ENCODE data around the gene CD109. TPM values are rescaled to one million over a fixed set of nuclear protein-coding genes. Genes with fewer than 3 reads are reported as not detected.

Gene CD109
- total and polyA plus RNA-seq, 2 of the 8 experiments (the other 6 are each of a cell fraction or from before 2014, with no cell fraction given), result 1.4 to 5.3 TPM

DNA sequence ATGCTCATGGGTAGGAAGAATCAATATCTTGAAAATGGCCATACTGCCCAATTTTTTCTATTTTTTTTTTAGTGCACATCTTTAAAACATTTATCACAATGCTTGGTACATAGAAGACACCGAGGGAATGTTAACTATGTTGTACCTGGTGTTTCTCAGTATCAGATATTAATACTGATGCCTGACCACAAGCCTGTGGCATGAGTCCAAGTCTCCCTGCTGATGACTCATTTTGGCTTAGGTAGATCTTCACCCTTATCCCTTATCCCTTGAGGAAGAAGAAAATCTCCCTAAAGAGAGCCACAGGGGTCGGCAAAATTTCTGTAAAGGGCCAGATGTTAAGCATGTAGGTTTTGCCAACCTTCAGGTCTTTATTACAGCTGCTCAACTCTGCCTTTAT lies 14.5 kb downstream of the CD109 start (continued):
- TF ChIP-seq, protein P1, sequence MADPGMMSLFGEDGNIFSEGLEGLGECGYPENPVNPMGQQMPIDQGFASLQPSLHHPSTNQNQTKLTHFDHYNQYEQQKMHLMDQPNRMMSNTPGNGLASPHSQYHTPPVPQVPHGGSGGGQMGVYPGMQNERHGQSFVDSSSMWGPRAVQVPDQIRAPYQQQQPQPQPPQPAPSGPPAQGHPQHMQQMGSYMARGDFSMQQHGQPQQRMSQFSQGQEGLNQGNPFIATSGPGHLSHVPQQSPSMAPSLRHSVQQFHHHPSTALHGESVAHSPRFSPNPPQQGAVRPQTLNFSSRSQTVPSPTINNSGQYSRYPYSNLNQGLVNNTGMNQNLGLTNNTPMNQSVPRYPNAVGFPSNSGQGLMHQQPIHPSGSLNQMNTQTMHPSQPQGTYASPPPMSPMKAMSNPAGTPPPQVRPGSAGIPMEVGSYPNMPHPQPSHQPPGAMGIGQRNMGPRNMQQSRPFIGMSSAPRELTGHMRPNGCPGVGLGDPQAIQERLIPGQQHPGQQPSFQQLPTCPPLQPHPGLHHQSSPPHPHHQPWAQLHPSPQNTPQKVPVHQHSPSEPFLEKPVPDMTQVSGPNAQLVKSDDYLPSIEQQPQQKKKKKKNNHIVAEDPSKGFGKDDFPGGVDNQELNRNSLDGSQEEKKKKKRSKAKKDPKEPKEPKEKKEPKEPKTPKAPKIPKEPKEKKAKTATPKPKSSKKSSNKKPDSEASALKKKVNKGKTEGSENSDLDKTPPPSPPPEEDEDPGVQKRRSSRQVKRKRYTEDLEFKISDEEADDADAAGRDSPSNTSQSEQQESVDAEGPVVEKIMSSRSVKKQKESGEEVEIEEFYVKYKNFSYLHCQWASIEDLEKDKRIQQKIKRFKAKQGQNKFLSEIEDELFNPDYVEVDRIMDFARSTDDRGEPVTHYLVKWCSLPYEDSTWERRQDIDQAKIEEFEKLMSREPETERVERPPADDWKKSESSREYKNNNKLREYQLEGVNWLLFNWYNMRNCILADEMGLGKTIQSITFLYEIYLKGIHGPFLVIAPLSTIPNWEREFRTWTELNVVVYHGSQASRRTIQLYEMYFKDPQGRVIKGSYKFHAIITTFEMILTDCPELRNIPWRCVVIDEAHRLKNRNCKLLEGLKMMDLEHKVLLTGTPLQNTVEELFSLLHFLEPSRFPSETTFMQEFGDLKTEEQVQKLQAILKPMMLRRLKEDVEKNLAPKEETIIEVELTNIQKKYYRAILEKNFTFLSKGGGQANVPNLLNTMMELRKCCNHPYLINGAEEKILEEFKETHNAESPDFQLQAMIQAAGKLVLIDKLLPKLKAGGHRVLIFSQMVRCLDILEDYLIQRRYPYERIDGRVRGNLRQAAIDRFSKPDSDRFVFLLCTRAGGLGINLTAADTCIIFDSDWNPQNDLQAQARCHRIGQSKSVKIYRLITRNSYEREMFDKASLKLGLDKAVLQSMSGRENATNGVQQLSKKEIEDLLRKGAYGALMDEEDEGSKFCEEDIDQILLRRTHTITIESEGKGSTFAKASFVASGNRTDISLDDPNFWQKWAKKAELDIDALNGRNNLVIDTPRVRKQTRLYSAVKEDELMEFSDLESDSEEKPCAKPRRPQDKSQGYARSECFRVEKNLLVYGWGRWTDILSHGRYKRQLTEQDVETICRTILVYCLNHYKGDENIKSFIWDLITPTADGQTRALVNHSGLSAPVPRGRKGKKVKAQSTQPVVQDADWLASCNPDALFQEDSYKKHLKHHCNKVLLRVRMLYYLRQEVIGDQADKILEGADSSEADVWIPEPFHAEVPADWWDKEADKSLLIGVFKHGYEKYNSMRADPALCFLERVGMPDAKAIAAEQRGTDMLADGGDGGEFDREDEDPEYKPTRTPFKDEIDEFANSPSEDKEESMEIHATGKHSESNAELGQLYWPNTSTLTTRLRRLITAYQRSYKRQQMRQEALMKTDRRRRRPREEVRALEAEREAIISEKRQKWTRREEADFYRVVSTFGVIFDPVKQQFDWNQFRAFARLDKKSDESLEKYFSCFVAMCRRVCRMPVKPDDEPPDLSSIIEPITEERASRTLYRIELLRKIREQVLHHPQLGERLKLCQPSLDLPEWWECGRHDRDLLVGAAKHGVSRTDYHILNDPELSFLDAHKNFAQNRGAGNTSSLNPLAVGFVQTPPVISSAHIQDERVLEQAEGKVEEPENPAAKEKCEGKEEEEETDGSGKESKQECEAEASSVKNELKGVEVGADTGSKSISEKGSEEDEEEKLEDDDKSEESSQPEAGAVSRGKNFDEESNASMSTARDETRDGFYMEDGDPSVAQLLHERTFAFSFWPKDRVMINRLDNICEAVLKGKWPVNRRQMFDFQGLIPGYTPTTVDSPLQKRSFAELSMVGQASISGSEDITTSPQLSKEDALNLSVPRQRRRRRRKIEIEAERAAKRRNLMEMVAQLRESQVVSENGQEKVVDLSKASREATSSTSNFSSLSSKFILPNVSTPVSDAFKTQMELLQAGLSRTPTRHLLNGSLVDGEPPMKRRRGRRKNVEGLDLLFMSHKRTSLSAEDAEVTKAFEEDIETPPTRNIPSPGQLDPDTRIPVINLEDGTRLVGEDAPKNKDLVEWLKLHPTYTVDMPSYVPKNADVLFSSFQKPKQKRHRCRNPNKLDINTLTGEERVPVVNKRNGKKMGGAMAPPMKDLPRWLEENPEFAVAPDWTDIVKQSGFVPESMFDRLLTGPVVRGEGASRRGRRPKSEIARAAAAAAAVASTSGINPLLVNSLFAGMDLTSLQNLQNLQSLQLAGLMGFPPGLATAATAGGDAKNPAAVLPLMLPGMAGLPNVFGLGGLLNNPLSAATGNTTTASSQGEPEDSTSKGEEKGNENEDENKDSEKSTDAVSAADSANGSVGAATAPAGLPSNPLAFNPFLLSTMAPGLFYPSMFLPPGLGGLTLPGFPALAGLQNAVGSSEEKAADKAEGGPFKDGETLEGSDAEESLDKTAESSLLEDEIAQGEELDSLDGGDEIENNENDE (IDR thresholded peaks at IDR 0.05; ENCODE audit: insufficient replicate concordance, low read length), result no peak
- TF ChIP-seq, protein P2, sequence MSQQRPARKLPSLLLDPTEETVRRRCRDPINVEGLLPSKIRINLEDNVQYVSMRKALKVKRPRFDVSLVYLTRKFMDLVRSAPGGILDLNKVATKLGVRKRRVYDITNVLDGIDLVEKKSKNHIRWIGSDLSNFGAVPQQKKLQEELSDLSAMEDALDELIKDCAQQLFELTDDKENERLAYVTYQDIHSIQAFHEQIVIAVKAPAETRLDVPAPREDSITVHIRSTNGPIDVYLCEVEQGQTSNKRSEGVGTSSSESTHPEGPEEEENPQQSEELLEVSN (IDR thresholded peaks at IDR 0.05), result no peak
- TF ChIP-seq CTBP2 (IDR thresholded peaks at IDR 0.05; ENCODE audit: borderline replicate concordance, insufficient read depth, insufficient read length, low read length), result no peak

Data from H1 (cell line).